ENCODE results near the gene DZIP1.

Gene DZIP1

GRCh38 chr13:95652821-95653220 is 8.3 kb upstream of the DZIP1 start:
- H3K4me3 ChIP-seq (ENCODE audit: low read length): no peak overlapping the region
- TF ChIP-seq CTCF (IDR thresholded peaks at IDR 0.05; ENCODE audit: insufficient read depth, low read depth, low read length, missing control alignments): no peak
- DNase-seq (ENCODE audit: low read depth): no peak

GRCh38 chr13:95652244-95652764 is 7.8 kb upstream of the DZIP1 start:
- no peak overlapping the region for H3K4me3 ChIP-seq (ENCODE audit: low read length)
- TF ChIP-seq CTCF (IDR thresholded peaks at IDR 0.05; ENCODE audit: insufficient read depth, low read depth, low read length, missing control alignments): no peak

GRCh38 chr13:95650696-95651095 is 6.2 kb upstream of the DZIP1 start:
- no peak for DNase-seq (ENCODE audit: low read depth)
- TF ChIP-seq CTCF (IDR thresholded peaks at IDR 0.05; ENCODE audit: insufficient read depth, low read depth, low read length, missing control alignments): no peak
- no peak overlapping the region for H3K4me3 ChIP-seq (ENCODE audit: low read length)

More at GRCh38 chr13:95652244-95652764, 7.8 kb upstream of the DZIP1 start:
- DNase-seq (ENCODE audit: low read depth): no peak

GRCh38 chr13:95647321-95647720 is 2.8 kb upstream of the DZIP1 start:
- TF ChIP-seq CTCF (IDR thresholded peaks at IDR 0.05; ENCODE audit: insufficient read depth, low read depth, low read length, missing control alignments): no peak
- H3K4me3 ChIP-seq (ENCODE audit: low read length): no peak overlapping the region

GRCh38 chr13:95643936-95644598 is 439 bp downstream of the DZIP1 start:
- H3K4me3 ChIP-seq (ENCODE audit: low read length): peak overlapping the region; percentile 54
- peak; percentile 35 for DNase-seq (ENCODE audit: low read depth)
- no peak for TF ChIP-seq CTCF (IDR thresholded peaks at IDR 0.05; ENCODE audit: insufficient read depth, low read depth, low read length, missing control alignments)

More at GRCh38 chr13:95647321-95647720, 2.8 kb upstream of the DZIP1 start:
- DNase-seq (ENCODE audit: low read depth): no peak

GRCh38 chr13:95643571-95643935 is 953 bp downstream of the DZIP1 start:
- H3K4me3 ChIP-seq (ENCODE audit: low read length): peak overlapping the region; percentile 54
- DNase-seq (ENCODE audit: low read depth): peak; percentile 39
- no peak for TF ChIP-seq CTCF (IDR thresholded peaks at IDR 0.05; ENCODE audit: insufficient read depth, low read depth, low read length, missing control alignments)

GRCh38 chr13:95642999-95643398 is 1.5 kb downstream of the DZIP1 start:
- DNase-seq (ENCODE audit: low read depth): no peak
- H3K4me3 ChIP-seq (ENCODE audit: low read length): peak overlapping the region; percentile 54
- no peak for TF ChIP-seq CTCF (IDR thresholded peaks at IDR 0.05; ENCODE audit: insufficient read depth, low read depth, low read length, missing control alignments)

Data from epithelial cell of esophagus (primary cell).